Suprapubic skin (tissue), 4 donors: Measurements from ENCODE around the gene ARHGEF3. TPM values are rescaled to one million over a fixed set of nuclear protein-coding genes. Genes with fewer than 3 reads are reported as not detected.
"Not testable (repeated sequence)": the region's sequence is repeated elsewhere in the genome, so short reads cannot be mapped to it uniquely, and the experiment has no call there.

Source experiments
- DNase-seq, 2 donors: peaks; one replicate each; pipeline ENCODE4 v3.0.0-alpha.2; 2019; ENCODE audit warnings: low spot score in 2 of 2
- H3K27ac ChIP-seq: fragments of 200-600 bp; sonication (generic); one replicate; pipeline ENCODE4 v1.5.1; 2019
- H3K27me3 ChIP-seq: fragments of 200-600 bp; sonication (generic); one replicate; pipeline ENCODE4 v1.5.1; 2019
- H3K36me3 ChIP-seq: fragments of 200-600 bp; sonication (generic); one replicate; pipeline ENCODE4 v1.5.1; 2019
- H3K4me1 ChIP-seq: fragments of 200-600 bp; sonication (generic); one replicate; pipeline ENCODE4 v1.5.1; 2019
- H3K4me3 ChIP-seq: fragments of 200-600 bp; sonication (generic); one replicate; pipeline ENCODE4 v1.5.1; 2019; ENCODE audit warnings: mild to moderate bottlenecking
- H3K9me3 ChIP-seq: fragments of 200-600 bp; sonication (generic); one replicate; pipeline ENCODE4 v1.5.1; 2019
- CTCF ChIP-seq, 2 donors: fragments of 200-600 bp in 1 of 2; fragments of 450-650 bp in 1 of 2; sonication (generic) in 1 of 2; IDR thresholded peaks; one replicate each; pipeline ENCODE4 v1.5.1; 2016 to 2019; ENCODE audit warnings: antibody characterized with exemption in 2 of 2, mild to moderate bottlenecking in 1 of 2, moderate library complexity in 1 of 2
- EP300 ChIP-seq: sonication (generic); formaldehyde crosslinking; IDR thresholded peaks from one replicate; pipeline ENCODE4 v1.6.1; 2017; ENCODE audit warnings: antibody characterized with exemption
- POLR2A ChIP-seq, 2 donors: fragments of 450-650 bp; IDR thresholded peaks; one replicate each; pipeline ENCODE4 v1.6.1; 2017; ENCODE audit warnings: antibody characterized with exemption in 2 of 2, mild to moderate bottlenecking in 2 of 2, moderate library complexity in 2 of 2
- POLR2AphosphoS5 ChIP-seq, 3 donors: sonication (generic); formaldehyde crosslinking; IDR thresholded peaks; one replicate each; pipeline ENCODE4 v1.6.1; 2017; ENCODE audit warnings: antibody characterized with exemption in 3 of 3
- WGBS: methylation state at CpG from one replicate; pipeline ENCODE4 v1.1.5; 2018; 5-methylcytosine and 5-hydroxymethylcytosine counted together
- total RNA-seq, 4 donors: library from RNA; depleted of rRNA; stranded (reverse); fragments of >200 nt; gene quantifications; one replicate each; pipeline ENCODE4 v1.1.0, GENCODE V29; 2016

ARHGEF3 gene
- total RNA-seq, 4 donors from 2014 or later, result 16.3 to 23.0 (median 19.8) TPM

- no peaks in the 10 kb centered on the region for H3K9me3 ChIP-seq
- TF ChIP-seq CTCF (IDR thresholded peaks at IDR 0.05) (no peak), POLR2A (IDR thresholded peaks at IDR 0.05) (no peak), POLR2AphosphoS5 (IDR thresholded peaks at IDR 0.05) (no peak), EP300 (no peak)
- no peak overlapping the region for H3K4me3 ChIP-seq
- no peaks in the 10 kb centered on the region for H3K27me3 ChIP-seq
- H3K27ac ChIP-seq, result no peak overlapping the region
- no peaks in the 10 kb centered on the region for H3K36me3 ChIP-seq
- WGBS, result 72% methylated on average over 3 of the region's 3 CpGs
- H3K4me1 ChIP-seq, result no peaks in the 10 kb centered on the region
- DNase-seq, result no peak
These were observed 108.0 kb downstream of the ARHGEF3 start for GRCh38 chr3:56693750-56694149.

GRCh38 chr3:56692520-56693433 is 109.0 kb downstream of the ARHGEF3 start:
- H3K27me3 ChIP-seq, H3K36me3 ChIP-seq, H3K4me1 ChIP-seq, H3K4me3 ChIP-seq, H3K27ac ChIP-seq, DNase-seq, H3K9me3 ChIP-seq: not testable (repeated sequence)
- peak in 1 of 2 donors; percentile 0 for TF ChIP-seq CTCF (IDR thresholded peaks at IDR 0.05)
- 76% methylated on average over 15 of the region's 15 CpGs for WGBS

GRCh38 chr3:56692001-56692365 is 109.8 kb downstream of the ARHGEF3 start:
- H3K36me3 ChIP-seq, H3K27ac ChIP-seq, DNase-seq, H3K27me3 ChIP-seq, H3K4me1 ChIP-seq, H3K4me3 ChIP-seq, H3K9me3 ChIP-seq: not testable (repeated sequence)
- WGBS, result 93% methylated on average over 3 of the region's 21 CpGs

GRCh38 chr3:56691165-56692000 is 110.4 kb downstream of the ARHGEF3 start:
- Histone ChIP-seq H3K27ac (no peak overlapping the region), H3K9me3 (no peaks in the 10 kb centered on the region), H3K4me3 (no peak overlapping the region), H3K36me3 (no peaks in the 10 kb centered on the region), H3K4me1 (no peaks in the 10 kb centered on the region), H3K27me3 (no peaks in the 10 kb centered on the region)
- 93% methylated on average over 4 of the region's 19 CpGs for WGBS
- DNase-seq, result no peak
- TF ChIP-seq POLR2AphosphoS5 (IDR thresholded peaks at IDR 0.05) (no peak), CTCF (IDR thresholded peaks at IDR 0.05) (no peak), EP300 (no peak), POLR2A (IDR thresholded peaks at IDR 0.05) (no peak)

- no peaks in the 10 kb centered on the region for H3K27me3 ChIP-seq
- no peak overlapping the region for H3K27ac ChIP-seq
- TF ChIP-seq POLR2AphosphoS5 (IDR thresholded peaks at IDR 0.05) (no peak), EP300 (no peak), POLR2A (IDR thresholded peaks at IDR 0.05) (no peak), CTCF (IDR thresholded peaks at IDR 0.05) (no peak)
- no peaks in the 10 kb centered on the region for H3K36me3 ChIP-seq
- no peak overlapping the region for H3K4me3 ChIP-seq
- H3K9me3 ChIP-seq, result no peaks in the 10 kb centered on the region
- DNase-seq, result no peak
- no peaks in the 10 kb centered on the region for H3K4me1 ChIP-seq
- 100% methylated on average over 1 of the region's 1 CpG for WGBS
These were observed 112.4 kb downstream of the ARHGEF3 start for GRCh38 chr3:56689303-56689702.
